DMS153 treated with DMSO at 0.1 percent for 48 hours (cell line): ENCODE data around the gene ENDOG.
A peak's percentile ranks its signal among the peaks of the same experiment; 100 is the strongest.
"Not testable (repeated sequence)": the region's sequence is repeated elsewhere in the genome, so short reads cannot be mapped to it uniquely, and the experiment has no call there.

Experiments
- DNase-seq: peaks from one replicate; lab custom pipeline; 2025; ENCODE audit not compliant: unreplicated experiment; lab: John Stamatoyannopoulos, UW

The ENDOG gene

DNA sequence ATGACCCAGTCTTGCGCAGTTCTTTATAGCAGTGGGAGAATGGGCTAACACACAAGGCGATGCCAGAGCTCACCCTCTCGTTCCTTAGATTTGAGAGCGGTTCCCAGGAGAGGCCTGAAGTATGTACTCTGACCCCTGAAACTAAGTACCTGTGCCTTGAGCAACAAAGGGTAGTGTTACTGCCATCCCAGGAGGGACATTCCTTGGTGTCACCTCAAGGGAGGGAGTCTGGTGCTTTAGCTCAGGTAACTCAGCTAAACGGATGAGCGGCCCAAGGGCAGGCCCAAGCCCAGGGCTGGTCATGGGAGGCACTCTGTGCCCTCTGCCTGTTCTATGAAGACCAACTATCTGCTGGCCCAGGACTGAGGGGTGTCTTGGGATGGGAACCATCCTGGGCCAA is 43.2 kb downstream of the ENDOG start:
- no peak for DNase-seq

DNA sequence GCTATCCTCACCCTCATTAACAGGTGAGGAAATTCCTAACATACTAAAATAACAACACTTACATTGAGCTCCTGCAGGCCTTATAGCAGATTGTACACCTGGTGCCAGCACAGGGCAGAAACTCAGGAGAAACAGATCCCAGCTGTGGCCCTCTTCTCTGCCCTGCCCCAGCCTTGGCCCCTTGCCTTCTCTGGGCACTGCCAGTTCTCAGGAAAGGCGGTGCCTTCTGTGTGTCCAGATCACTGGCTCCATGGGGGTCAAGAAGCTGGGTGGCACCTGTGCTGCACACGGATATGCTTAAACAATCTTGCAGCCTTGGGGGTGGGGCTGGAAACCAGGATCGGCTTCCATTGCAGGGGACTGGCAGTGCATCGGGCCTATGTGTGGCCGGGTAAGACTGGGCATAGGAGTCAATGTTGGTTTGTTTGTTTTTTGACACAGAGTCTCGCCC is 44.1 kb downstream of the ENDOG start:
- no peak for DNase-seq

DNA sequence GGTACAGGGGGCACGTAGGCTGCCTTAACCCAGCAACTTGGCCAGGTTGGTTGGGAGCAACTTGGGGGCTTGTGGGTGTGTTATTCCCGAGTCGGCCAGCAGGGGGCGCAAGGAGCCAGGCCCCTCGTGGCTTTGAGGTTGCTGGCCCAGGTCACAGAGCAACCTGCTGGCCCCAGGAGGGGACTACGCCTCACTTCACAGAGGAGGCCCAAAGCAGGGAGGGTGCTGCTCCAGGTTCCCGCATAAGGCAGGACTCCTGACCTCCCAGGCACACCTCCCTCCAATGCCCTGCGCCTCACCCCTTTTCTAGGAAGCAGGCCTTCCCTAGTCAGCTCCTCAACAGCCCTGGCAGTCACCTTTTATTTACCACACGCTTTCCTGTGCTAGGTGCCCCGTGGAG is 45.3 kb downstream of the ENDOG start:
- DNase-seq, result peak; percentile 10

DNA sequence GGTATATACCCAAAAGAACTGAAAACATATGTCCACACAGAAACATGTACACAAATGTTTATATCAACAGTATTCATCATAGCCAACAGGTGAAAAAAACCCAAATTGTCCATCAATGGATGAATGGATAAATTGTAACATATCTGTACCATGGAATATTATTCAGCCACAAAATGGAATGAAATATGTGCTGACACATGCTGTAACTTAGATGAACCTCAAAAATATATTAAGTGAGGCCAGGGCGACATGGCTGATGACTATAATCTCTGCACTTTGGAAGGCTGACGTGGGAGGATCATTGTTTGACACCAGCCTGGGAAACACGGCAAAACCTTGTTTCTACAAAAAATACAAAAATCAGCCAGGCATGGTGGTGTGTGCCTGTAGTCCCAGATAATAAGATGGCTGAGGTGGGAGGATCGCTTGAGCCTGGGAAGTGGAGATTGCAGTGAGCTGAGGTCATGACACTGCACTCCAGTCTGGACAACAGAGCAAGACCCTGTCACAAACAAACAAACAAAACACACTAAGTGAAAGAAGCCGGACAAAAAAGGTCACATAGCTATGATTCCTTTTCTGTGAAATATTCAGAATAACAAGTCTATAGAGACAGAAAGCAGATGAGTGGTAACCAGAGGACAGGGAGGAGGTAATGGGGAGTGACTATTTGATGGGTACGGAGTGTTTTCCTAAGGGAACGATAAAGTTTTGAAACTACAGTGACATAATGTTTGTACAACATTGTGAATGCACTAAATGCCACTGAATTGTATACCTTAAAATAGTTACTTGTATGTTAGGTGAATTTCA is 52.0 kb downstream of the ENDOG start:
- no peak for DNase-seq

DNA sequence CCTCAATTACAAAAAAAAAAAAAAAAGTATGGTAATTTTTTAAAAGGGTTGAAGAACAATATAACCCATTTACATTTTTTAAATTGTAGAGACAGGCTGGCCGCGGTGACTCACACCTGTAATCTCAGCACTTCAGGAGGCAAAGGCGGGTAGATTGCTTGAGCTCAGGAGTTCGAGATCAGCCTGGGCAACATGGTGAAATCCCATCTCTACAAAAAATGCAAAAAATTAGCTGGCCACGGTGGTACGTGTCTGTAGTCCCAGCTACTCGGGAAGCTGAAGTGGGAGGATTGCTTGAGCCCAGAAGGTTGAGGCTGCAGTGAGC is 52.6 kb downstream of the ENDOG start:
- DNase-seq, result not testable (repeated sequence)
